Heart left ventricle (tissue), 16 donors: ENCODE data around the gene STAC. TPM values are rescaled to one million over a fixed set of nuclear protein-coding genes. Genes with fewer than 3 reads are reported as not detected.

ENCODE experiments used
- ATAC-seq, 4 donors: fragments of 200-7000 bp; cut with Tn5 transposase; one replicate each; pipeline ENCODE4 v1.9.1; 2020 to 2022; ENCODE audit warnings: moderate library complexity in 4 of 4, mild to moderate bottlenecking in 3 of 4, moderate number of reproducible peaks in 1 of 4
- DNase-seq, 5 donors: peaks; one replicate each; pipeline ENCODE4 v3.0.0-alpha.2; 2020
- H3K27ac ChIP-seq, 12 donors: fragments of 200-600 bp; sonication (generic) in 4 of 12; one replicate each; pipeline versions ENCODE4 v1.5.0 to v1.8.0; 2016 to 2022; ENCODE audit warnings: mild to moderate bottlenecking in 2 of 12
- H3K27me3 ChIP-seq, 9 donors: fragments of 200-600 bp; sonication (generic) in 2 of 9; one replicate each; pipeline versions ENCODE4 v1.5.1 to v1.8.0; 2016 to 2022; ENCODE audit warnings: mild to moderate bottlenecking in 3 of 9
- H3K36me3 ChIP-seq, 9 donors: fragments of 200-600 bp; sonication (generic) in 2 of 9; one replicate each; pipeline versions ENCODE4 v1.5.0 to v1.8.0; 2018 to 2022; ENCODE audit warnings: mild to moderate bottlenecking in 2 of 9
- H3K4me1 ChIP-seq, 12 donors: fragments of 200-600 bp; sonication (generic) in 4 of 12; one replicate each; pipeline versions ENCODE4 v1.5.0 to v1.8.0; 2016 to 2022; ENCODE audit warnings: mild to moderate bottlenecking in 3 of 12
- H3K4me3 ChIP-seq, 12 donors: fragments of 200-600 bp; sonication (generic) in 4 of 12; one replicate each; pipeline versions ENCODE4 v1.5.0 to v1.8.0; 2017 to 2022; ENCODE audit warnings: mild to moderate bottlenecking in 9 of 12, moderate library complexity in 4 of 12
- H3K9me3 ChIP-seq, 12 donors: fragments of 200-600 bp; sonication (generic) in 4 of 12; one replicate each; pipeline versions ENCODE4 v1.5.0 to v1.8.0; 2016 to 2022; ENCODE audit warnings: mild to moderate bottlenecking in 1 of 12
- POLR2A ChIP-seq, 2 donors: fragments of 450-650 bp; IDR thresholded peaks; one replicate each; pipeline ENCODE4 v1.6.1; 2017; ENCODE audit warnings: antibody characterized with exemption in 2 of 2, mild to moderate bottlenecking in 2 of 2, moderate library complexity in 2 of 2
- WGBS, 4 donors: extraction: QIAGEN DNeasy Blood & Tissue Kit in 2 of 4; methylation state at CpG; one replicate each; pipeline versions ENCODE4 v1.1.5 to v1.1.7; 2013 to 2018; 5-methylcytosine and 5-hydroxymethylcytosine counted together
- intact Hi-C, 10 donors: fragments of 100-400 bp; cut with DNase I; formaldehyde crosslinking; loops; one replicate each; pipeline versions ENCODE4 v1.11.1 to v1.14.2; 2022
- polyA plus RNA-seq, 2 donors: library from polyadenylated mRNA; stranded (reverse); fragments of 200-250 nt; gene quantifications; one replicate each; pipeline ENCODE4 v1.2.3, GENCODE V29; 2013
- total RNA-seq, 9 donors: library from RNA; depleted of rRNA in 2 of 9; stranded (reverse); fragments of >200 nt in 2 of 9; fragmentation: NEBNext Ultra II Directional in 3 of 9; extraction: Animal tissue kit (Norgen Biotek cat#: 25700) in 3 of 9; gene quantifications; one replicate each; pipeline versions ENCODE4 v1.1.0 to v1.2.4, GENCODE V29; 2016 to 2023
- TF ChIP-seq, protein P1 (sequence below), 12 donors: fragments of 200-600 bp; sonication (generic) in 4 of 12; IDR thresholded peaks; one replicate each; pipeline versions ENCODE4 v1.5.0 to v1.8.0; 2018 to 2022; ENCODE audit warnings: antibody characterized with exemption in 12 of 12, mild to moderate bottlenecking in 5 of 12
- donor health status: ischemic (EF 13 %, LVEDD 7.1; RV severe dilation, severe dysfunction).
- donor health status: healthy with polysubstance abuse.
- donor health status: DM: no; HTN: yes; CAD: no.
- donor health status: DM: no; HTN: no; CAD: no.
- donor health status: ischemic (EF 25% LVEDD 6.9; RV normal size, moderate dysfunction).
- donor health status: ischemic (EF 25% LVEDD 5.7; RV mildly dilated, moderate dysfunction).
- donor health status: healthy.
- donor health status: DM: yes; HTN: yes; CAD: no.
- donor health status: ischemic (EF 35%, LVEDD 5.7; RV mildly dilated, moderate dysfunction).
- donor health status: nonischemic (EF 11% LVEDD 7.7; RV severe dilation, severe dysfunction).
- donor health status: DM: yes; HTN: yes; CAD: no.
- donor health status: PGD.
- donor health status: ischemic (EF 29% LVEDD 5.4; RV normal size, mild dysfunction).
- donor health status: nonischemic (EF 23%, LVEDD 6.1; RV moderate dilation, normal function).

The STAC gene
- total and polyA plus RNA-seq, 11 donors: 0.11 to 1.3 (median 0.44) TPM; not detected in 1

- H3K27ac ChIP-seq: no peak overlapping the region
- DNase-seq (no peak), ATAC-seq (no peak)
- H3K27me3 ChIP-seq: peaks cover 5 to 31% (median 16%) of the 10 kb centered on the region in 9 donors
- H3K4me1 ChIP-seq: peaks cover 0 to 13% (median 0%) of the 10 kb centered on the region in 12 donors
- no peaks in the 10 kb centered on the region for H3K36me3 ChIP-seq
- no peaks in the 10 kb centered on the region for H3K9me3 ChIP-seq
- 51 to 56% (median 55%) methylated on average over 8 of the region's 8 CpGs for WGBS, 4 donors
- intact Hi-C loops: loop anchor here in 1 of 10 donors (10.0 kb wide), 1 partner anchor 137 kb away; no protein-coding TSS in a partner anchor
- TF ChIP-seq, protein P1, sequence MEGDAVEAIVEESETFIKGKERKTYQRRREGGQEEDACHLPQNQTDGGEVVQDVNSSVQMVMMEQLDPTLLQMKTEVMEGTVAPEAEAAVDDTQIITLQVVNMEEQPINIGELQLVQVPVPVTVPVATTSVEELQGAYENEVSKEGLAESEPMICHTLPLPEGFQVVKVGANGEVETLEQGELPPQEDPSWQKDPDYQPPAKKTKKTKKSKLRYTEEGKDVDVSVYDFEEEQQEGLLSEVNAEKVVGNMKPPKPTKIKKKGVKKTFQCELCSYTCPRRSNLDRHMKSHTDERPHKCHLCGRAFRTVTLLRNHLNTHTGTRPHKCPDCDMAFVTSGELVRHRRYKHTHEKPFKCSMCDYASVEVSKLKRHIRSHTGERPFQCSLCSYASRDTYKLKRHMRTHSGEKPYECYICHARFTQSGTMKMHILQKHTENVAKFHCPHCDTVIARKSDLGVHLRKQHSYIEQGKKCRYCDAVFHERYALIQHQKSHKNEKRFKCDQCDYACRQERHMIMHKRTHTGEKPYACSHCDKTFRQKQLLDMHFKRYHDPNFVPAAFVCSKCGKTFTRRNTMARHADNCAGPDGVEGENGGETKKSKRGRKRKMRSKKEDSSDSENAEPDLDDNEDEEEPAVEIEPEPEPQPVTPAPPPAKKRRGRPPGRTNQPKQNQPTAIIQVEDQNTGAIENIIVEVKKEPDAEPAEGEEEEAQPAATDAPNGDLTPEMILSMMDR (IDR thresholded peaks at IDR 0.05): no peak
- TF ChIP-seq POLR2A (IDR thresholded peaks at IDR 0.05): no peak
- peak overlapping the region in 9 of 12 donors; percentile 42 to 65 (median 56) for H3K4me3 ChIP-seq
These were observed 1.1 kb downstream of the STAC start for GRCh38 chr3:36381311-36381956.

DNA sequence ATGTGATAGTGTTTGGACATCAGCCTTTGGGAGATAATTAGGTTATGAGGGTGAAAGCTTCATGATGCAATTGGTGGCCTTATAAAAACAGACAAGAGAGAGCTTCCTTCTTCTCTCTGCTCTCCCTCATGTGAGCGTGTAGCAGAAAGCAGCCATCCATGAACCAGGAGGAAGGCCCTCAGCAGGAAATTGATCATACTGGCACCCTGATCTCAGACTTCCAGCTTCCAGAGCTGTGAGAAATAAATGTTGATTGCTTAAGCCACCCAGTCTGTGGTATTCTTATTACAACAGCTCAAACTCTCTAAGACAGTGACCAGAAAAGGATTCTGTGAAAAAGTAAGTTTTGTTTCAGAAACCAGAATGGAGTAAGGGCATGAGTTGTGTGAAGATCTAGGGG, 13.3 kb downstream of the STAC start:
- intact Hi-C loops: no loop called here
- Histone ChIP-seq H3K27ac (no peak overlapping the region), H3K27me3 (no peaks in the 10 kb centered on the region), H3K4me1 (no peaks in the 10 kb centered on the region), H3K36me3 (no peaks in the 10 kb centered on the region), H3K4me3 (no peak overlapping the region), H3K9me3 (no peaks in the 10 kb centered on the region)
- DNase-seq (no peak), ATAC-seq (no peak)
- WGBS, 4 donors: 82 to 100% (median 91%) methylated on average over 1 of the region's 1 CpG
- no peak for TF ChIP-seq POLR2A (IDR thresholded peaks at IDR 0.05)
- TF ChIP-seq, protein P1 (IDR thresholded peaks at IDR 0.05): no peak

DNA sequence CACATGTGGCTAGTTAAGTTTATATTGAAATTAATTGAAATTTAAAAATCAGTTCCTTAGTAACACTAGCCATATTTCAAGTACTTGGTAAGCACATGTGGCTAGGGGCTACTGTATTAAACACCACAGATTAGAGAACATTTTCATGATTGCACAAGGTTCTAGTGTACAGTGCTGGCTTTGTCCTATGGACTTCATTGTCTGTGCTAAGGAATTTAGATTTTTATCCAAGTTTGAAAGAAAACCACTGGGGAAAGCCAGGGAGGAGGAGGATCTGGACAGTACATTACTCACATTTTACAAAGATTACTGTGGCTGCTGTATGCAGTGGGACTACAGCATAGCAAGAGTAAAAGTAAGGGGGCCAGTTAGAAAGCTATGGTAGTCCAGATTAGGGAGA, 13.9 kb downstream of the STAC start:
- Histone ChIP-seq H3K27ac (no peak overlapping the region), H3K4me3 (no peak overlapping the region), H3K9me3 (no peaks in the 10 kb centered on the region), H3K4me1 (no peaks in the 10 kb centered on the region), H3K36me3 (no peaks in the 10 kb centered on the region), H3K27me3 (no peaks in the 10 kb centered on the region)
- ATAC-seq (no peak), DNase-seq (no peak)
- intact Hi-C loops: no loop called here
- TF ChIP-seq POLR2A (IDR thresholded peaks at IDR 0.05): no peak
- TF ChIP-seq, protein P1 (IDR thresholded peaks at IDR 0.05): no peak

DNA sequence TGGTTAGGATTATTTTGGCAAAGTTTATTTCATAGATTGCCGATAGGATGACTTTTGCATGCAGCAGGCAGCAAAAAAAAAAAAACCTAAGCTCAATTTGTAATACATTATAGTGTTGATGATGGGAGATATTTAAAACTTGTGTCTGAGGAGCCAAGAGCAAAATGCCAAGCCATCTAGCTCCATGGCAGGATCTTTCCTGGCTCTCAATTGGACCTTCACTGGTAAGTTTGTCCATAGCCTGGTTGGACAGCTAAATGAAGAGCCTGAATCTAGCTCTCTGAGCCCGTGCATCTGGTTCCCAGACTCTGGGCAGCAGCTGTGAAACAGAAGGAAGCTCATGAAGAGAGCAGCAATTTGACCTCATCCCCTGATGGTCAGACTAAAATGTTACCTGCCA, 17.5 kb downstream of the STAC start:
- no peaks in the 10 kb centered on the region for H3K9me3 ChIP-seq
- WGBS, 4 donors: 78 to 86% (median 83%) methylated on average over 2 of the region's 2 CpGs
- no peak overlapping the region for H3K27ac ChIP-seq
- DNase-seq (no peak), ATAC-seq (no peak)
- H3K4me3 ChIP-seq: no peak overlapping the region
- TF ChIP-seq, protein P1 (IDR thresholded peaks at IDR 0.05): no peak
- no peak for TF ChIP-seq POLR2A (IDR thresholded peaks at IDR 0.05)
- no peaks in the 10 kb centered on the region for H3K36me3 ChIP-seq
- intact Hi-C loops: no loop called here
- H3K27me3 ChIP-seq: no peaks in the 10 kb centered on the region
- H3K4me1 ChIP-seq: no peaks in the 10 kb centered on the region
